AG04450 (cell line): Measurements from ENCODE around the gene SRSF10. TPM values are rescaled to one million over a fixed set of nuclear protein-coding genes. Genes with fewer than 3 reads are reported as not detected.
"Not testable (repeated sequence)": the region's sequence is repeated elsewhere in the genome, so short reads cannot be mapped to it uniquely, and the experiment has no call there.

ENCODE experiments used
- CTCF ChIA-PET: fragments of 300-600, 350-600 bp; formaldehyde crosslinking; extraction: SDS; loops from one replicate; lab custom pipeline; 2022; ENCODE audit warnings: antibody characterized with exemption, inconsistent platforms; lab: Charles Lee
- POLR2A ChIA-PET: fragments of 350-600 bp; formaldehyde crosslinking; extraction: SDS; loops from one replicate; lab custom pipeline; 2021; ENCODE audit warnings: antibody characterized with exemption, inconsistent platforms; lab: Yijun Ruan, JAX
- DNase-seq: peaks from one replicate; pipeline ENCODE4 v3.0.0-alpha.2; 2011; ENCODE audit warnings: low read depth, low spot score
- H3K27ac ChIP-seq: one replicate; pipeline ENCODE4 v1.5.1; 2012; ENCODE audit warnings: low read depth, low read length, control low read depth
- H3K27me3 ChIP-seq: one replicate; pipeline ENCODE4 v1.6.0; 2012; ENCODE audit warnings: low read length; ENCODE audit not compliant: control insufficient read depth, insufficient read depth
- H3K4me3 ChIP-seq: 2 replicates; pipeline ENCODE4 v1.5.1; 2011; ENCODE audit warnings: mild to moderate bottlenecking, low read depth, low read length, control low read depth
- H3K9me3 ChIP-seq: 2 replicates; pipeline ENCODE4 v1.5.1; 2012; ENCODE audit warnings: low read length; ENCODE audit not compliant: control insufficient read depth, insufficient read depth
- polyA plus RNA-seq: library from polyadenylated mRNA; depleted of rRNA; stranded (reverse); fragments of >200 nt; gene quantifications from 2 replicates; pipeline ENCODE4 v1.2.3, GENCODE V29; 2011
- TF ChIP-seq, protein P1 (sequence below): IDR thresholded peaks from 2 replicates; pipeline ENCODE4 v1.5.1; 2011; ENCODE audit warnings: low read depth, low read length, control low read depth, inconsistent platforms

The SRSF10 gene
- polyA plus RNA-seq, 1 experiment: 140 TPM

DNA sequence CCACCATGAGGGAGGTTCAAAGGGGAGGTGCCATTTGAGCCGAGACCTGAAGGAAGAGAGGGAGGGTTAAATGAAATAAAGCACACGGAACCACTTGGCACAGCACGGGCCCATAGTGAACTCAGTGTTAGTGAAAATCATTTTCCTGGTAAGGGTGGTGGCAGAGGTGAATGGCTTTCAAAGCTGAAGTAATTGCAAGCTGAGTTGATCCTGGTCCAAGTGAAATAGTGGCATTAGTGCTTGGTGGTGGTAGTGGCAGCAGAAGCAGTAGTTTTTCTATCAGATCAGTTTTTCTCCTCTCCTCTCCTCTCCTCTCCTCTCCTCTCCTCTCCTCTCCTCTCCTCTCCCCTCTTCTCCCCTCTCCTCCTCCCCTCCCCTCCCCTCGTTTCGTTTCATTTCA lies 30.5 kb upstream of the SRSF10 start:
- no peak for DNase-seq
- Histone ChIP-seq H3K9me3 (no peaks in the 10 kb centered on the region), H3K27ac (no peak overlapping the region), H3K27me3 (no peaks in the 10 kb centered on the region), H3K4me3 (no peak overlapping the region)
- POLR2A ChIA-PET: interaction anchor here (0.6 kb wide), 3 partner anchors 45 to 227 kb away, joined by 3 to 4 read pairs (median 4); no protein-coding TSS in a partner anchor
- CTCF ChIA-PET: no interaction called here
- TF ChIP-seq, protein P1, sequence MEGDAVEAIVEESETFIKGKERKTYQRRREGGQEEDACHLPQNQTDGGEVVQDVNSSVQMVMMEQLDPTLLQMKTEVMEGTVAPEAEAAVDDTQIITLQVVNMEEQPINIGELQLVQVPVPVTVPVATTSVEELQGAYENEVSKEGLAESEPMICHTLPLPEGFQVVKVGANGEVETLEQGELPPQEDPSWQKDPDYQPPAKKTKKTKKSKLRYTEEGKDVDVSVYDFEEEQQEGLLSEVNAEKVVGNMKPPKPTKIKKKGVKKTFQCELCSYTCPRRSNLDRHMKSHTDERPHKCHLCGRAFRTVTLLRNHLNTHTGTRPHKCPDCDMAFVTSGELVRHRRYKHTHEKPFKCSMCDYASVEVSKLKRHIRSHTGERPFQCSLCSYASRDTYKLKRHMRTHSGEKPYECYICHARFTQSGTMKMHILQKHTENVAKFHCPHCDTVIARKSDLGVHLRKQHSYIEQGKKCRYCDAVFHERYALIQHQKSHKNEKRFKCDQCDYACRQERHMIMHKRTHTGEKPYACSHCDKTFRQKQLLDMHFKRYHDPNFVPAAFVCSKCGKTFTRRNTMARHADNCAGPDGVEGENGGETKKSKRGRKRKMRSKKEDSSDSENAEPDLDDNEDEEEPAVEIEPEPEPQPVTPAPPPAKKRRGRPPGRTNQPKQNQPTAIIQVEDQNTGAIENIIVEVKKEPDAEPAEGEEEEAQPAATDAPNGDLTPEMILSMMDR: no peak

DNA sequence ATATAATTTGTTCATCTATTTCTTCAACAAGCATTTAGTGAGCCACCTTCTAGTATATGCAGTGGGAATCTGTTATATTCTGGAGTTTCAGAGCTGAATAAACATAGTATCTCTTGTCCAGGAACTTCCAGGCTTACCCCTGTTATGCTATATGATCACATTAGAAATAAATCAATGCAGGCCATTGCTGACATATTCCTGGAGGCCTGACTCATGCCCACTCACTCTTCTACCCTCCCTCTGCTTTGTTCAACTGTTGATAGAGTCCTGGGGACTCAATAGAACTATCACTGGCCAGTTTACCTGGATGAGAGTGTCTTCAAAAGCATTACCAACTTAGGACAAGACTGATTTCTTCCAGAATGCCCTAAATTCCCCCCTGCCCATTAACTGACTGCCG lies 29.3 kb upstream of the SRSF10 start:
- no peaks in the 10 kb centered on the region for H3K9me3 ChIP-seq
- DNase-seq: no peak
- no peaks in the 10 kb centered on the region for H3K27me3 ChIP-seq
- TF ChIP-seq, protein P1: no peak
- no peak overlapping the region for H3K27ac ChIP-seq
- ChIA-PET CTCF (interaction anchor here (2.1 kb wide), 1 partner anchor 19 kb away, joined by 5 read pairs; no protein-coding TSS in a partner anchor), POLR2A (no interaction called here)
- H3K4me3 ChIP-seq: no peak overlapping the region

DNA sequence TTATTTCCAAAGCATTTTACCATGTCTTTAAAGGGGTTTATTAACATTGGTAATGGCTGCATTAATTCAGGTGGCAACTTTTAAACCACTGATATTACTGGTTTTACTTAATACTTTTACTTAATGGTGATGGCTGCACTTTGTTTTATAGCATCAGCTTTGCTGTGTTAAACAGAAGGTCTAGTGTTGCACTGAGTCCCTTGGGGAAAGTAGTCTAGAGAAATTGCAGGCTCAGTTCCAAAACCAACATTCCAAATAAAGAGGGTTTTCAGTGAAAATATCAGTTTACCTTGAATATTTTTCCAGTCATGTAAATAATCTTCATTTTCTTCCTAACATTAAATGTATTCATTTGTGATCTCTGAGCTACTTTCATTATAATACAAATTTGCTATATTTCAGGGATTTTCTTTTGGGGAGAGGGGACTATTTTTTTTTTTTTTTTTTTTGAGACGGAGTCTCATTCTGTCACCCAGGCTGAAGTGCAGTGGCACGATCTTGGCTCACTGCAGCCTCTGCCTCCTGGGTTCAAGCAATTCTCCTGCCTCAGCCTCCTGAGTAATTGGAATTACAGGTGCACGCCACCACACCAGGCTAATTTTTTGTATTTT lies 28.6 kb upstream of the SRSF10 start:
- H3K4me3 ChIP-seq, H3K9me3 ChIP-seq, H3K27ac ChIP-seq, POLR2A ChIA-PET, DNase-seq, H3K27me3 ChIP-seq: not testable (repeated sequence)
- CTCF ChIA-PET: interaction anchor here (0.7 to 2.1 kb wide), 2 partner anchors 14 to 20 kb away, joined by 4 to 5 read pairs; no protein-coding TSS in a partner anchor

DNA sequence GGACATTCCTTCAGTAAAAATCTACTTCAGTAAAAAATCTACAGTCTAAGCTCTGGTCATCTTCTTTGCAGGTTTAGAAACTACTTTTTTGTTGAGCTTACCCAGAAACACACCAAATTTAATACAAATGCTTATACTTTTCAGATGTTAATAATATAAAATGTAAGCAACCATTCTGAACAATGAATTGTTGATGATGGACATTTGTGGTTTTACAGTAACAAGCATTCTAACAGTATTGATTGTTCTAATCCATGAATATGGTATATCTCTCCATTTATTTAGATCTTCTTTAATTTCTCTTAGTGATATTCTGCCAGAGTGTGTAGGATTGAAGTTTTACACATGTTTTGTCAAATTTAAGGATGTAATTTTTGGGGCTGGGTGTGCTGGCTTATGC lies 27.0 kb upstream of the SRSF10 start:
- TF ChIP-seq, protein P1: no peak
- H3K4me3 ChIP-seq: no peak overlapping the region
- no peaks in the 10 kb centered on the region for H3K9me3 ChIP-seq
- ChIA-PET POLR2A (interaction anchor here (0.6 kb wide), 1 partner anchor 54 kb away, joined by 8 read pairs; no protein-coding TSS in a partner anchor), CTCF (no interaction called here)
- H3K27me3 ChIP-seq: no peaks in the 10 kb centered on the region
- no peak for DNase-seq
- no peak overlapping the region for H3K27ac ChIP-seq

DNA sequence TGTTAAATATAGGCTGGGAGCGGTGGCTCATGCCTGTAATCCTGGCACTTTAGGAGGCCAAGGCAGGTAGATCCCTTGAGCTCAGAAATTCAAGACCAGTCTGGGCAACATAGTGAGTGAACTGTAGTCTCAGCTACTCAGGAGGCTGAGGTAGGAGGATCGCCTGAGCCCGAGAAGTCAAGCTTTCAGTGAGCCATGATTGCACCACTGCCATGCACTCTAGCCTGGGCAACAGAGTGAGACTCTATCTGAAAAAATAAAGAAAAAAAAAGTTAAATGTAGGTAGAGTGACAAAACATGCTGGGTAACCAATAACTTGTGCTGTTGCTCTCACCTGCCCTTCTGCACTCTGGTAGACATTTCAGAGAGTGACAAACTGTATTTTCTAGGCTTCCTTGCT lies 25.0 kb upstream of the SRSF10 start:
- TF ChIP-seq, protein P1: no peak
- CTCF ChIA-PET: no interaction called here

More for the DNA sequence above, 25.0 kb upstream of the SRSF10 start:
- H3K4me3 ChIP-seq: no peak overlapping the region
- no peak for DNase-seq
- POLR2A ChIA-PET: no interaction called here
- H3K27me3 ChIP-seq: no peaks in the 10 kb centered on the region
- H3K9me3 ChIP-seq: no peaks in the 10 kb centered on the region
- H3K27ac ChIP-seq: no peak overlapping the region
